GM19099 (cell line): Measurements from ENCODE around the gene COA7.

Experiments used
- POLR2A ChIP-seq: IDR thresholded peaks from 3 replicates; pipeline ENCODE4 v1.6.1; 2011; ENCODE audit warnings: low read depth; ENCODE audit not compliant: insufficient read length; ENCODE audit errors: extremely low read depth

The COA7 gene

GRCh38 chr1:52679498-52679897 lies 18.6 kb downstream of the COA7 start:
- no peak for TF ChIP-seq POLR2A

GRCh38 chr1:52679048-52679447 lies 19.1 kb downstream of the COA7 start:
- no peak for TF ChIP-seq POLR2A

- no peak for TF ChIP-seq POLR2A
Measured at GRCh38 chr1:52677076-52677806, 20.9 kb downstream of the COA7 start.

- no peak for TF ChIP-seq POLR2A
Measured at GRCh38 chr1:52676249-52676903, 21.8 kb downstream of the COA7 start.

- no peak for TF ChIP-seq POLR2A
Measured at GRCh38 chr1:52674497-52675384, 23.4 kb downstream of the COA7 start.

GRCh38 chr1:52673513-52673912 lies 24.6 kb downstream of the COA7 start:
- TF ChIP-seq POLR2A, result no peak

- TF ChIP-seq POLR2A, result no peak
Measured at GRCh38 chr1:52672946-52673345, 25.2 kb downstream of the COA7 start.

- TF ChIP-seq POLR2A, result no peak
Measured at GRCh38 chr1:52670604-52671003, 27.5 kb downstream of the COA7 start.

GRCh38 chr1:52669696-52670095 lies 28.5 kb downstream of the COA7 start:
- no peak for TF ChIP-seq POLR2A

GRCh38 chr1:52668711-52669110 lies 29.4 kb downstream of the COA7 start:
- no peak for TF ChIP-seq POLR2A

GRCh38 chr1:52667984-52668383 lies 30.2 kb downstream of the COA7 start:
- no peak for TF ChIP-seq POLR2A

GRCh38 chr1:52667290-52667689 lies 30.9 kb downstream of the COA7 start:
- no peak for TF ChIP-seq POLR2A

GRCh38 chr1:52665006-52665941 lies 32.9 kb downstream of the COA7 start:
- TF ChIP-seq POLR2A, result no peak

- TF ChIP-seq POLR2A, result no peak
Measured at GRCh38 chr1:52663716-52664115, 34.4 kb downstream of the COA7 start.
